Psoas muscle (tissue), 8 donors: ENCODE data around the gene ENO2. TPM values are rescaled to one million over a fixed set of nuclear protein-coding genes. Genes with fewer than 3 reads are reported as not detected.
"Not testable (repeated sequence)": the region's sequence is repeated elsewhere in the genome, so short reads cannot be mapped to it uniquely, and the experiment has no call there.

Experiments used
- ATAC-seq, 4 donors: fragments of 200-7000 bp; cut with Tn5 transposase; one replicate each; pipeline ENCODE4 v1.9.1; 2020; ENCODE audit warnings: moderate library complexity in 3 of 4, mild to moderate bottlenecking in 2 of 4
- DNase-seq, 2 donors: peaks; one replicate each; pipeline ENCODE4 v3.0.0-alpha.2; 2020
- H3K27ac ChIP-seq: fragments of 200-600 bp; one replicate; pipeline ENCODE4 v1.8.0; 2022
- H3K27me3 ChIP-seq, 3 donors: fragments of 200-600 bp in 1 of 3; one replicate each; pipeline versions ENCODE4 v1.6.1 to v1.8.0; 2013 to 2022; ENCODE audit warnings: low read length in 2 of 3, mild to moderate bottlenecking in 2 of 3, moderate library complexity in 1 of 3; ENCODE audit not compliant: insufficient read depth in 3 of 3
- H3K36me3 ChIP-seq, 2 donors: fragments of 200-600 bp in 1 of 2; one replicate each; pipeline versions ENCODE4 v1.6.1 to v1.8.0; 2013 to 2022; ENCODE audit warnings: low read depth in 1 of 2, mild to moderate bottlenecking in 1 of 2, moderate library complexity in 1 of 2; ENCODE audit not compliant: insufficient read depth in 1 of 2
- H3K4me1 ChIP-seq: fragments of 200-600 bp; one replicate; pipeline ENCODE4 v1.8.0; 2022
- H3K4me3 ChIP-seq: fragments of 200-600 bp; one replicate; pipeline ENCODE4 v1.8.0; 2022; ENCODE audit warnings: mild to moderate bottlenecking
- H3K9me3 ChIP-seq: fragments of 200-600 bp; one replicate; pipeline ENCODE4 v1.8.0; 2022
- WGBS, 3 donors: extraction: QIAGEN DNeasy Blood & Tissue Kit; methylation state at CpG; one replicate each; pipeline versions ENCODE4 v1.1.6 to v1.1.7; 2013; 5-methylcytosine and 5-hydroxymethylcytosine counted together
- intact Hi-C, 2 donors: fragments of 100-400 bp; cut with DNase I; formaldehyde crosslinking; loops; one replicate each; pipeline versions ENCODE4 v1.11.0 to v1.14.2; 2022
- polyA plus RNA-seq, 3 donors: library from polyadenylated mRNA; stranded (reverse); fragments of 200-250 nt; gene quantifications; one replicate each; pipeline ENCODE4 v1.2.3, GENCODE V29; 2013
- total RNA-seq, 4 donors: library from RNA; stranded (reverse); fragmentation: NEBNext Ultra II Directional in 2 of 4; extraction: Animal tissue kit (Norgen Biotek cat#: 25700) in 2 of 4; gene quantifications; one replicate each; pipeline versions ENCODE4 v1.2.1 to v1.2.4, GENCODE V29; 2021 to 2023
- TF ChIP-seq, protein P1 (sequence below): fragments of 200-600 bp; IDR thresholded peaks from one replicate; pipeline ENCODE4 v1.8.0; 2022; ENCODE audit warnings: antibody characterized with exemption
- donor health status: healthy with polysubstance abuse.
- donor health status: DM: no; HTN: no; CAD: no; lungs with moderate emphysema.
- donor health status: Bipolar disorder and iron deficiency.
- donor health status: healthy.
- donor health status: DM: yes; HTN: yes; CAD: no.
- donor health status: DM: no; HTN: no; CAD: no.
- donor health status: DM: no; HTN: no; CAD: no.
- donor health status: DM: yes; HTN: yes; CAD: no.

The ENO2 gene
- total and polyA plus RNA-seq, 7 donors = 1.4 to 4.6 (median 2.0) TPM

DNA sequence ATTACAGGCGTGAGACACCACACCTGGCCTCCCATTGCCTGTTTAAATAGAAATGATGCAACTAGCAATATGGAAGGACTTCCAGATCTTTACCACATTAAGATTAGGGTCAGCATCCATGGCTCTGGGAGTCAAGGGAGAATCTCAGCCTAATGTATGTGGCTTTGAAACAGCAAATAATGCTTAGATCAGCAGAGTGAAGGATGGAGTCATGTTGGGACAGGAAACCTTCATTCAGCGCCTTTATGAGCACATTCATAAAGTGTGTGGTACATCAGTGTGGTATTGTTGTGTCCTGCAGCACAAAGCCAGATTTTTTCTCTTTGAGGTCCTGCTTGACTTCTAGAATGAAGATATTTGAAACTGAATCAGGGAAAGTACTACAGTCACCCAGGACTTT is 26.0 kb upstream of the ENO2 start:
- intact Hi-C loops = no loop called here
- no peaks in the 10 kb centered on the region for H3K4me1 ChIP-seq
- H3K27me3 ChIP-seq = no peaks in the 10 kb centered on the region
- DNase-seq (no peak), ATAC-seq (no peak)
- 88 to 96% (median 94%) methylated on average over 2 of the region's 2 CpGs for WGBS, 3 donors
- H3K36me3 ChIP-seq = peaks cover 0 to 20% of the 10 kb centered on the region in 2 donors
- H3K27ac ChIP-seq = no peak overlapping the region
- H3K9me3 ChIP-seq = no peaks in the 10 kb centered on the region
- TF ChIP-seq, protein P1, sequence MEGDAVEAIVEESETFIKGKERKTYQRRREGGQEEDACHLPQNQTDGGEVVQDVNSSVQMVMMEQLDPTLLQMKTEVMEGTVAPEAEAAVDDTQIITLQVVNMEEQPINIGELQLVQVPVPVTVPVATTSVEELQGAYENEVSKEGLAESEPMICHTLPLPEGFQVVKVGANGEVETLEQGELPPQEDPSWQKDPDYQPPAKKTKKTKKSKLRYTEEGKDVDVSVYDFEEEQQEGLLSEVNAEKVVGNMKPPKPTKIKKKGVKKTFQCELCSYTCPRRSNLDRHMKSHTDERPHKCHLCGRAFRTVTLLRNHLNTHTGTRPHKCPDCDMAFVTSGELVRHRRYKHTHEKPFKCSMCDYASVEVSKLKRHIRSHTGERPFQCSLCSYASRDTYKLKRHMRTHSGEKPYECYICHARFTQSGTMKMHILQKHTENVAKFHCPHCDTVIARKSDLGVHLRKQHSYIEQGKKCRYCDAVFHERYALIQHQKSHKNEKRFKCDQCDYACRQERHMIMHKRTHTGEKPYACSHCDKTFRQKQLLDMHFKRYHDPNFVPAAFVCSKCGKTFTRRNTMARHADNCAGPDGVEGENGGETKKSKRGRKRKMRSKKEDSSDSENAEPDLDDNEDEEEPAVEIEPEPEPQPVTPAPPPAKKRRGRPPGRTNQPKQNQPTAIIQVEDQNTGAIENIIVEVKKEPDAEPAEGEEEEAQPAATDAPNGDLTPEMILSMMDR = no peak
- no peak overlapping the region for H3K4me3 ChIP-seq

DNA sequence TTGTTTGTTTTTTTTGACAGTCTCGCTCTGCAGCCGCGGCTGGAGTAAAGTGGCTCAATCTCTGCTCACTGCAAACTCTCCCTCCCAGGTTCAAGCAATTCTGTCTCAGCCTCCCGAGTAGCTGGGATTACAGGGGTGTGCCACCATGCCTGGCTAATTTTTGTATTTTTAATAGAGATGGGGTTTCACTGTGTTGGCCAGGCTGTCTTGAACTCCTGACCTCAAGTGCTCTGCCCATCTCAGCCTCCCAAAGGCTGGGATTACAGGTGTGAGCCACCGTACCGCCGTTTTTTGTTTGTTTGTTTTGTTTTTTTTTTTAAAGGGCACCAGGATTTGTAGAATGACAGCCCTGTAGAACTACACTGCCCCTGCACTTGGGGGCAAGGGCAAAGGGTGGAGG is 25.6 kb upstream of the ENO2 start:
- ATAC-seq, intact Hi-C loops, H3K4me1 ChIP-seq, H3K27me3 ChIP-seq, H3K9me3 ChIP-seq, DNase-seq, H3K27ac ChIP-seq, H3K4me3 ChIP-seq: not testable (repeated sequence)
- WGBS, 3 donors = 77 to 81% (median 78%) methylated on average over 7 of the region's 7 CpGs
- peaks cover 0 to 17% of the 10 kb centered on the region in 2 donors for H3K36me3 ChIP-seq

DNA sequence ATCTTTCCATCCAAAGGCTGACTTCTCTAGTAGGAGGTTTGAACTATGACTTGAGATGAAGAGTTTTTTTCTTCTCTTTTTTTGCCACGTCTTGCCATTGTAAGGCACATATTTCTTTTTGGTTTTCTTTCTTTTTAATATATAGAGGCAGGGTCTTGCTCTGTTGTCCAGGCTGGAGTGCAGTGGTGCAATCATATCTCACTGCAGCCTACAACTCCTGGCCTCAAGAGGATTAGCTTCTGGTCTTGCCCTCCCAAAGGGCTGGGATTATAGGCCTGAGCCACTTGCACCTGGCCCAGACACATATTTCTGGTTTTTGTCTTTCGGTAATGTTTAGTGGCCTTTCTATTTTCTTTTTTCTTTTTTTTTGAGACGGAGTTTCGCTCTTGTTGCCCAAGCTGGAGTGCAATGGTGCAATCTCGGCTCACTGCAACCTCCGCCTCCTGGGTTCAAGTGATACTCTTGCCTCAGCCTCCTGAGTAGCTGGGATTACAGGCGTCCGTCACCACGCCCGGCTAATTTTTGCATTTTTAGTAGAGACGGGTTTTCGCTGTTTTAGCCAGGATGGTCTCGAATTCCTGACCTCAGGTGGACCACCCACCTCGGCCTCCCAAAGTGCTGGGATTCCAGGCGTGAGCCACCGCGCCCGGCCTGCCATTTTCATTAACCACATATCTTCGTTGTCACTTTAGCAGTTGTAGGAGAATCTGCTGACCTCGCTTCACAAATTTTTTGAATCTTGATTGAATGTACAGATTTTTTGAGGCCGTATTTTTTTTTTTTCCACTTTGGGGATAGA is 24.4 kb upstream of the ENO2 start:
- H3K4me1 ChIP-seq, DNase-seq, intact Hi-C loops, H3K27me3 ChIP-seq, H3K9me3 ChIP-seq, ATAC-seq, H3K36me3 ChIP-seq: not testable (repeated sequence)
- peak overlapping the region; percentile 68 for H3K4me3 ChIP-seq
- H3K27ac ChIP-seq = peak overlapping the region; percentile 81
- 93 to 95% (median 95%) methylated on average over 21 of the region's 21 CpGs for WGBS, 3 donors

DNA sequence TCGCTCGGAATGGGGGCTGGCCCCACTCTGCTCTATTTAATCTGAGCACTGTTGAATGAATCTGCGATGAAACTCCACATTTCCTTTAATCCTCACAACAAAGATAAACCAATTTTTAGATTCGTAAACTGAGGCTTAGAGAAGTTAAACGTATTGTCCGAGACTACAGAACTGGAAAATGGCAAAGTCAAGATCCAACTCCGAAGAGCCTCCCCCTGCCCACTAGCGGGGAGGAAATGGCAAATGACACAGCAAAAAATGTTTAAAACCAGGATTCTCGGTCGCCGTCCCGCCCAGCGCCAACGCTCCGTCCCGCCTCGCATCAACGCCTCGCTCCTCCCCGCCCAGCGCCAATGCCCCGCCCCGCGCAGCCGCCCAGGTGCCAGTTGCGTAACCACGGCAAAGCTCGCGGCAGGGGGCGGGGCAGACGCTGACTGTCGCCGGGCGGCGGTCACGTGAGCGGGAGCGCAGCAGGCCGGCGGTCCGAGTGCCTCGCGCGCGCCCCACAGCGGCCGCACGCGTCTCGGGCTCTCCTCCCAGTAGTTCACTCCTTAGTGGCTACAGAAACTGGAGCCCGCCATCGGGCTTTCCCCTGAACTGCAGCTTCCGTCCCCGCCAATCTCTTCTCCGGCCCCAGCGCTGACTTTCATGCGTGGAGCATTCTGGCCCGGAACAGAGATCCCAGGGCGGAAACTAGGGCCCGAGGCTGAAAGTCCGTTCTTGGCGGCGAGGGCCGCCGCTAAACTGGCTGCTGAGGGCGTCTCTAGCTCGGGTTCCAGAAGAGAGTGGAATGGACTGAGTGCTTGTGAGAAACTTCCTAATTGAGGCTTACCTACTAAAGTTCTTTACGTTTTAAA is 23.4 kb upstream of the ENO2 start:
- Histone ChIP-seq H3K4me3 (peak overlapping the region; percentile 68), H3K9me3 (no peaks in the 10 kb centered on the region), H3K27me3 (no peaks in the 10 kb centered on the region), H3K27ac (peak overlapping the region; percentile 81), H3K4me1 (no peaks in the 10 kb centered on the region), H3K36me3 (no peaks in the 10 kb centered on the region)
- DNase-seq = peak; percentile 98 to 99
- intact Hi-C loops = no loop called here
- peak; percentile 99 to 100 (median 99) for ATAC-seq
- 1 to 3% (median 1%) methylated on average over 46 to 68 of the region's 68 CpGs for WGBS, 3 donors
- TF ChIP-seq, protein P1 = peak; percentile 89

DNA sequence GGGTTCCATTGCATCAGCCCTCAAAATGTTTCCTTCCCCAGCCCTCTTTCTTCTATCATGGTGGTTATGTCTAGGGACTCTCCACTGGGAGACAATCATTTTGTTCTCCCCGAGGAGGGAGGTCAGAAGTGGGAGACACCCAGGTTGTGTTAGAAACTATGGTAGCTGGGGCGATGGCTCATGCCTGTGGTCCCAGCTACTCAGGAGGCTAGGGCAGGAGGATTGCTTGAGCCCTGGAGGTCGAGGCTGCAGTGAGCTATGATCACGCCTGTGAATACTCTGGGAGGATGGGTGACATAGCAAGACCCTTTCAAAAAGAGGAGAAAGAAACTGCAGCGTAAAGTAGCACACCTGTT is 22.8 kb upstream of the ENO2 start:
- ATAC-seq = peak in 3 of 4 donors; percentile 2 to 3 (median 2)
- 76 to 84% (median 83%) methylated on average over 5 of the region's 5 CpGs for WGBS, 3 donors
- intact Hi-C loops = no loop called here
- TF ChIP-seq, protein P1 = no peak
- no peaks in the 10 kb centered on the region for H3K36me3 ChIP-seq
- peak overlapping the region; percentile 68 for H3K4me3 ChIP-seq
- no peak for DNase-seq
- no peaks in the 10 kb centered on the region for H3K9me3 ChIP-seq
- peak overlapping the region; percentile 81 for H3K27ac ChIP-seq
- H3K4me1 ChIP-seq = no peaks in the 10 kb centered on the region
- H3K27me3 ChIP-seq = no peaks in the 10 kb centered on the region

DNA sequence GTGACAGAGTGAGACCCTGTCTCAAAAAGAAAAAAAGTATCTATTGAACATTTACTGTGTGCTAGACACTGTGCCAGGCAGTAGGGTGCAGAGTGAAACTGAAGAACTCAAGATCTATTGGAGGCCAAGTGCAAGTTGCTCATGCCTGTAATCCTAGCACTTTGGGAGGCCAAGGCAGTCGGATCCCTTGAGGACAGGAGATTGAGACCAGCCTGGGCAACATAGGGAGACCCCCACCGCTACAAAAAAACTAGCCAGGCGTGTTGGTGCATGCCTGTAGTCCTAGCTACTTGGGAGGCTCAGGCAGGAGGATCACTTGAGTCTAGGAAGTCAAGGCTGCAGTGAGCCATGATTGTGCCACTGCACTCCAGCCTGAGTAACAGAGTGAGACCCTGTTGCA is 21.7 kb upstream of the ENO2 start:
- H3K4me1 ChIP-seq, H3K36me3 ChIP-seq, DNase-seq, intact Hi-C loops, H3K27ac ChIP-seq, ATAC-seq, H3K27me3 ChIP-seq, H3K9me3 ChIP-seq, H3K4me3 ChIP-seq: not testable (repeated sequence)
- 89 to 96% (median 90%) methylated on average over 3 of the region's 3 CpGs for WGBS, 3 donors
